GM18505 (cell line): ENCODE results near the gene ACY1.

Source experiments
- ATAC-seq: cut with Tn5 transposase; IDR thresholded peaks from one replicate; pipeline ENCODE4 v1.9.1; 2021; ENCODE audit not compliant: unreplicated experiment
- POLR2A ChIP-seq: IDR thresholded peaks from 4 replicates; pipeline ENCODE4 v1.6.1; 2011; ENCODE audit warnings: borderline replicate concordance; ENCODE audit not compliant: insufficient read depth, insufficient read length; ENCODE audit errors: extremely low read depth

Gene ACY1

DNA sequence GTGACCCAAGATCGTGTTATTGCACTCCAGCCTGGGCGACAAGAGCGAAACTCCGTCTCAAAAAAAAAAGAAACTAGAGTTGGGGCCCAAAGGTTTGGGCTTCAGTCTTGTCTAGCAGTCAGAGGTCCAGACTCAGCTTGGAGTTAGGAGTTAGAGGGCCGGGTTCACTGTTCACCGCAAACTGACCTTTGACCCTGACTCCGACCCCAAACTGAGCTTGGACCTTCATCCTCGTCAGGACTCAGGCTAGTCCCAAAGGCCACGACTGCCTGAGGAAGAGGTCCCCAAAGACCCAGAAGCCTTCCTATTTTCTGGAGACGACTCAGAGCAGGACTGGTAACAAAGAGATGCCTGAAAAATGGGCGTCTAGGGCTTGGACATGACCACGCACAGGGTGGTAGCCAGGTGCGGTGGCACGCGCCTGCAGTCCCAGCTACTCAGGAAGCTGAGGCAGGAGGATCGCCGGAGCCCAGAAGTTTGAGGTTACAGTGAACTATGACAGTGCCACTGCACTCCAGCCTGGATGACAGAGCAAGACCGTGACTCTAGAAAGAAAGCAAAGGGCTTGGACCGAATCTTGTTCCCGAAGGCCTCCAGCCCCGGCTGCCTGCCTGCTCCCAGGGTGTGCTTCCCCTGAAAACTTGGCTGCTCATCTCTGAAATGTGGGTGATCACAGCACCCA is 35.1 kb downstream of the ACY1 start:
- no peak for ATAC-seq

DNA sequence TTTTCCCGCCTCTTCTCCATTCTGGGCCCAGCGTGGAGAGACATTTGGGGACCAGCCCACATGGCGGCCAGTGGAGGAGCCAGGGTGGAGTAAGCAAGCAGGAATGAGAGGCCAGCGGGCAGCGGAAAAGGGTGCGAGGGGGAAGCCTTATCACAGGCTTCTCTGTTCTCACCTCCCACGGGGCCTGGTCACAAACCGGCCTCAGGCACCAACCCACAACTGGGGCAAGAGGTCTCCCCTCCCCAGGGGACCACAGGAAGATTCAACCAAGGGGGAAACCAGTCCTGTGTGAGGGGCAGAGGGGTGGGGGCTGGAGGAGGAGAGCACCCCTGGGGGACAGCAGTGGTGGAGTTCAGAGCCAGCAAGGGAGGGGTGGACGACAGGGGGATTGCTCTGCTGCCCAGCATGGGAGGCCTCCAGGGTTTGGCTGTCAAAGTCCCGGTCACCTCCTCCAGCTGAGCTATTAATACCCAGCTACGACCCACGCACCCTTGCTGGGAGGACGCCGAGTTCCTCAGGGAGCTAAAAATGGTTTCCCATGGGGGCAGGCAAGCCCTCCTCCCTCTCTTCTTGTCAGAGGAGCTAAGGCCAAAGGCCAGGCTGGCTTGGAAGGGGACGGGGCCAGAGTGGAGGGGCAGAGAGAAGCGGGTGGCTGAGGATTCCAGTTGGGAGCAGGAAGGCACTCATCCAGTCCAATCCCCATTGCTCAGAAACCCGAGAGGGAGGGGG is 36.2 kb downstream of the ACY1 start:
- no peak for TF ChIP-seq POLR2A
- ATAC-seq, result no peak

More for the DNA sequence above, 35.1 kb downstream of the ACY1 start:
- no peak for TF ChIP-seq POLR2A

DNA sequence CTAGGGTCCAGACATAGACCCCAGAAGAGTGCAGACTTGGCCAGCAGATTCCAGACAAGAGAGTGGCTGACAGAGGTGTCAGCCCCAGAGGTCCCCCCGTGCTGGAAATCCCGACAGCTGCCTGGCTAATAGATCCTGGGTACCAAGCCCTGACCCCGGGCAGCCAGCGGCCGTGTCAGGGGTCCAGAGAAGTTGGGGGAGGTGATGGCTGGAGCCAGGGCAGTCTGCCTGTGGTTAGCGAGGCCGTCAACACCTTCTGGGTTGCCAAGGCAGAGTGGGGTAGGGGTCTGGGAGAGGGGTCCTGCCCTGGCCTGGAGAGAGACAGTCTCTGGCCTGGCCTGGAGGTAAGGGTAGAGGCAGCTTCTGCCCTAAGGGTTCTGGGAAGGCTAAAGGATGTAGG is 37.5 kb downstream of the ACY1 start:
- no peak for ATAC-seq
- TF ChIP-seq POLR2A, result no peak

DNA sequence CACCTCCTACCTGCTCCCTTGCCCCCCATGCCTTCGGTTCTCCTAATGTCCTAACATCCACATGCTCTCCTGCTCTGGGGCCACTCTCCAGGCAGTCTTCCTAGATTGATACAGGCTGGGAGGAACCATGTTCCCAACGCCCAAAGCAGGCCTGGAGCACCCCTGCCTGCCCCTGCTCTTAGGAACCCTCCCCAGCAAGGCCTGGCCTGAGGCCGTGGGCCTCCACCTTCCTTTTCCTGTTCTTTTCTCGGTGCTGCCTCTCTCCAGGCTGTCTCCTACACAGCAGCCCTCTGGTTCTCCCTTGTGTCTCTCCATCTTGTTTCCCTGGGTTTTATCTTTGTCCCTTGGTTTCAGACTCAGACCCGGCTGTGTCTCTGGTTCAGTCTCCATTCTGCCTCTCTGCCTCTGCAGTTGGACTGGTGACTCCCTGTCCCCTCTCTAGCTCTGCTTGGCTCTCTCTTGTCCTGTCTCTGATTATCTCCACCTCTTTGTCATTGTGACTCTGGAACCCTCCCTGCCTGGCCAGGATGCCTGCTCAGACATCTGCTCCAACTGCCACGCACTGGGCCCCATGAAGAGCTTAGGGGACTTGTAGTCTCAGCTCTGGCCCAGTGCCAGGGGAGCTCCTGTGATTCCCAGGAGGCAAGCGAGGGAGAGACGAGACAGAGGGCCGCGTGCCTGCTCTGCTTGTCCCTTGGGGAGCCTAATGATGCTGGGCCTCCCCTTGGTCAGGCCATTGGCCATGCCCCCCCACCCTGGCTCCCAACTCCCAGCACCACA is 38.3 kb downstream of the ACY1 start:
- TF ChIP-seq POLR2A, result no peak
- ATAC-seq, result no peak

DNA sequence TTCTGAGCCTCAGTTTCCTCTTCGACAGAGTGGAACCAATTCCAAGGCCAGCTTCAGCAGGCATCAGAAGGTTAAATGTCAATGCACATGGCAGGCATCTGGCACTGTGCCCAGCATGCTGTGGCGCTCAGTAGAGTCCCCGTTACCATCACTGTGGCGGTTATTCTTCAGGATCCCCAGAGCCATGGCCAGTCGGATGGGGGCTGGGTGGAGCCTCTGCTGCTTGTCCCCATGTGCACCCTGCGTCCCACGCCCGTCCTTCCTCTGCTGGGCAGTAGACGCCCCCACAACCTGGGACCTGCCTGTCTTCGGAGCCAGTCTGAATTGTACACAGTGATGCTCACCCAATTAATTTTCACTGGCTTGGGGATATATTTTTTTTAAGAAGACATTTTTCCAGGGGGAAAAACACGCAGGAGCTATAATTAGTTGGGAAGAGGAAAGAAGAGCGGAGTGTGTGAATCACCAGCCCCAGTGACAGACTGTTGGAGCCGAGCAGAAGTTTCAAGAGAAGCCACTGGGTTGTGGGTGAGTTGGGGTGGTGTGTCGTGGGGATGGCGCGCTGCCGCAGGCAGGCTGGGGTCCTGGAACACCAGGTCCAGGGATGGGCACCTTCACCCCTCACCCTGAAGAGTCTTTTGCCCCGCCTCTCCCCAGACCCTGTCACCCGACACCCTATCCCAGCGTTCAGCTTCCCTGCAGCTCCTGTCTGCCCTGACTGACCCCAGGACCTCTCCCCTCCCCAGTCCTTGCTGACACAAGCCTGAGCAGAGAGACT is 39.2 kb downstream of the ACY1 start:
- no peak for ATAC-seq
- no peak for TF ChIP-seq POLR2A

DNA sequence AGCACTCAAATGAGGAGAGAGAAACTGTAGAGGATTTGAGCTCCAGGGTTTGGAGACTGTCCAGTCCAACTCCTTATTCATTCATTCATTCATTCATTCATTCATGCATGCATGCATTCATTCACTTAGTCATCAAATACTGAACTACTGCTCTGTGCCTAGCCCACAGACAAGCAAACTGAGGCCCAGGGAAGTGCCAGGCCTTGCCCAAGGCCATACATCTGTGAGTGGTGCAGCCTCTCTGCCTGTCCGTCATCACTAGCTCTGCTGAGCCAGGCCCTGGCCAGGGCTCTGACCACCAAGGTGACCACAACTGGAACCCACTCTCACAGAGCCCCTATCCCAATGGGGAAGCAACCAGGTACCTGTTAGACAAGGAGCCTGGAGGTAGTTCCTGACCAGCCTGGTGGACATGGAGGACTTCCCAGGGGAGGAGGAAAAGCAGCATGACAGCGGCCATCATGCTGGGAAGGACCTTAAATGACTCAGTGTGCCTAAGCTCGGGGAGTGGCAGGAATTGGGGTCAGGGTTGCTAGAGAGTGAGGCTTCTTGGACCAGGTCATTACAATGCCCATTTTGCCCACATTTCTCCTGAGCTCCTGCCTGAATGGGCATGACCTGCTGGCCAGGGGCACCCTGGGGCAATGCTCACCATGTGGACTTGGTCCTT is 39.9 kb downstream of the ACY1 start:
- no peak for TF ChIP-seq POLR2A
- no peak for ATAC-seq

DNA sequence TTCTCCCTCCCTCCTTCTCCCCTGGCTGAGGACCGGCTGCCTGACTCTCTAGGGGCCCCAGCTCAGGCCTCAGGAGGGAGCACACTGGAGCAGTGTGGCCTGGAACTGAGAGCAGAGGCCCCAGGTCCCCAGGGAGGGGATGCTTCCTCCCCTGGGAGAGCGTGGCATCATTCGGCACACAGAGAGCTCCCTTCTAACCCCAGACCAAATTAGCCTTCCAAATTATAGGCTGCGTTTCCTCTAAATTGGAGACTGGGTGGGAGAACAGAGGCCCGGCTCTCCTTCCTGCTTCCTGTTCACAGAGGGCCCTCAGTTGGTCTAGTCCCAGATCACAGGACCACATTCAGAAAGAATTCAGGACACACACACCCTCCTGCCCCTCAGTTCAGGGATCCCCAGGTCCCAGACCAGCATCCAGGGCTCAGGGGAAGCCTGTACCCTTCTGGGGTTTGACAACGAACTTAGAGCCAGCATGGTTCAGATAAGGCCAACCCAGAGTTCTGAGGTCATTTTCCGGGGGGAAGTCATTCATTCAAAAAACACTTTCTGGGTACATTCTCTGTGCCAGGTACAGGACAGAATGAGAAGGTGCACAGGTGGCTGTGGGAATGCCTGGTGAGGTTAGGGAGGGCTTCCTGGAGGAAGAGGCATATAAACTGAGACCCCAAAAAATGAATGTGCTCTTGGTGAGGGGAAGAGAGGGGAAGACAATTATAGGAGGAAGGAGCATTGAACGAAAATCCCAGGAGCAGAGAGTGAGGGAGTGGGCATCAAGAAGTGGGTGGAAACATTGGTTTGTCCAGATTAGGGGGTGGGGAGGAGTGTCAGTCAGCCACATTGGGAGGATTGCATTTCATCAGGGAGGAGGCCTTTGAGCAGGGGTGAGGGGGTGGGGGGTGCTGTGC is 40.8 kb downstream of the ACY1 start:
- no peak for TF ChIP-seq POLR2A
- ATAC-seq, result no peak

DNA sequence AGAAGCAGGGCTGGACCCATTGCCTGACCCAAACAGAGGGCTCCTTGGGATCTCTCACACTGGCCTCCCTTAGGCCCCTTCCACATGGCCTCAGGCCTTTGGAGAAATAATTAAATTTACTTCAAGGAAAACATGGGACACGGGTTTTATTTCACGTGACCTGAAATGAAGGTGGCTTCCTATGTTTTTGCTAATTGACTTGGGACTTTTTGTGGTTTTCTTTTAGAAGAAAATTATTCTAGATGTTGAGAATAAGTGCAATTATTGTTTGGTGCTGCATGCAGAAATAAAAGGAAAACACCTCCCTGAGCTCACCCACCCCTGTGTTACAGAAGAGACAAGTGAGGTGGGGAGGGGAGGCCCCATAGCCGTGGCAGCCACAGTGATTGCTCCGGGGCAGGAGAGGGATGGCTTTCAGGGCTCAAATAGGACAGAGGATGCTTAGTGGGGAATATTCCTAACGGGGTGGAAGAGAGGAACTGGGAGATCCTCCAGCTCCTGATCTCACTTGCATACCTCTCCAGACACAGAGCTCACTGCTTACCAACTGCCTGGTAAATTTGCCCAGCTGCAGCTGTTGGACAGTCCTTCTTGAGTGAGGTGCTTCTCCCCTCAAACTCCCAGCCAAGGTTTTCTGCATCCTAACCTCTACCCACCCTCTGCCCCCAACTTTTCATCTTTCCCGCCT is 41.6 kb downstream of the ACY1 start:
- TF ChIP-seq POLR2A, result no peak
- ATAC-seq, result no peak

DNA sequence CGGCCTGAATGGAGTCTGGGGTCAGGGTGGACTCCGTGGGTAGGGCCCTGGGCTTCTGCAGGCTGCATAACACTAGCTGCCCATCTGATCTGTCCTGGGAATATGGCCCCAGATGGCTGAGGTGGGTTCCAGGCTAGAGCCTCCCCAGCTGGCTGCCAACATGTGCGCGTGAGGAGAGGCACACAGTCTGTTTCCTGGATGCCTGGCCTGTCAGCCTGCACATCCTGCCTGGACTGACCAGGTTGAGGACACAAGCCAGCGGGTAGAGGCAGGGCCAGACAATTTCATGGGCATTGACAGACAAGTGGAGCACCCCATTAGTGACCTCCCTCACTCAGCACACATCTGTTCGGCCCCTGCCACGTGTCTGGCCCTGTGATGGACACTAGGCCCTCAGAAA is 42.1 kb downstream of the ACY1 start:
- no peak for TF ChIP-seq POLR2A
- ATAC-seq, result no peak

DNA sequence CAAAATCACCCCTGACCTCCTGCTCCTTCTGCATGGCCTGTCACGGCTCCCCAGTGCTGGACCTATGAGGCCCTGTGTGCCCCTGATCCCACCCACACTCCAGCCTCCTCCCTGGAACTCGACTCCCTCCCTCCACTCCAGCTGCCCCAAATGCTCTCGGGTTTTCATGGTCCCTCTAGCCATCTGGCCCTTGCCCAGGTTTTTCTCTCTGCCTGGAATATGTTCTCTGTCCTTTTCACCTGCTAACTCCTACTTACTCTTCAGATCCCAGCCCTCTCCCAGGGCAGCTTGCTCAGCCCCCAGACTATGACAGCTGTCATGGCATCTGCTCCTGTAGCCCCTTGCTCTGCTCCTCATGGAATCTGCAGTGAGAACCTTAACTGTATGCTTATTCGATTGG is 42.7 kb downstream of the ACY1 start:
- no peak for ATAC-seq

DNA sequence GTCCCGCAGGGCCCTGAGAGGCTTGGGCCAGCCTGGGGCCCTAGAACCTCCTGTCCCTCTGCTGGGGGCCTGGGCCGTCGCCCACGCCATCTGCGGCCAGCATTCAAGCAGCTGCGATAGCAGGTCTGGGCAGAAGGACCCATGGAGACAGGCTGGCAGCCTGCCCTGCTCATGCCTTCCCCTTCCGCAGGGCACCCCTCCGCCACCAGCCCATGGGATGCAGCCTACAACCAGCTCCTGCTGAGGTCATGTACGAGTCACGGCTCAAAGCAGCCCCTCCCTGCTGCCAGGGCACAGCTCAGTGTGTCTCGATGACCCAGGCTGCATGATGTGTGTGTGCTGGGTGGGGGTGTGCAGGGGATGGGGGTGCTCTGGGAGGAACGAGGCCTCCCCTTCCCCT is 45.2 kb downstream of the ACY1 start:
- ATAC-seq, result no peak
- no peak for TF ChIP-seq POLR2A

More for the DNA sequence above, 42.7 kb downstream of the ACY1 start:
- TF ChIP-seq POLR2A, result no peak

DNA sequence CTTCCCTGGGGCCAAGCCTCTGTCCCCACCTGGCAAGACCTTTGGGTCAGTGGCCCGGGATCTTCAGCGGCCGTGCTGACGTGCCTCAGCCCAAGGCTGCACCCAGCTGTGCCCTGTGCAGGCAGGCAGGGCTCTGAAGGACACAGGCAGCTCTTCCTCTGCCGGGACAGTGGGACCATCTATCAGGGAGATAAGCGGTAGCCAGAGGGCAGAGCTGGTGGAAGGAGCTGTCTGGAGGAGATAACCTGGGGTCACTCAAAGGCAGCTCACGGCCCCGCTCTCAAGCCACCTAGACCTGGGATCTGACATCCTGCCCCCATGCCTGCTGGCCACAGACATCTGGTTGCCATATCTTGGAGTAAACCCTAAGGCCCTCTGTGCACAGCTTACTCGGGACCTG is 45.7 kb downstream of the ACY1 start:
- no peak for TF ChIP-seq POLR2A
- ATAC-seq, result no peak

DNA sequence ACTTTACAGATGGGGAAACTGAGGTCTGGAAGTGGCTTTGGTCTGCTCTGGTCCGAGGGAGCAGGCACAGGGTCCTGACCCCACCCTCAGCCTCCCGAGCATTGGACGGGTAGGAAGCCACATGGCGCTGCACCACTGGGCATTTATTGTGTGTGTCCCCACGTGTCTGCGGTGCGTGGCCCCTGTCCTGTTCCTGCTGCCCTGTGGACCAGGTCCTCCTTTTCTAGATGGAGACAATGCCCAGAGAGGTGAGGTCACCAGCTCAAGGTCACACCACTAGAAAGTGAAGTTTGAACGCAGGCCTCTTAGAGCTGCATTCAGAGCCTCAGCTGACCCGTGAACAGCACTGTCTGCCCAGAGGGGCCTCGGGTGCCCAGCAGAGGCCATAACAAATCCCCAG is 46.2 kb downstream of the ACY1 start:
- ATAC-seq, result no peak

More for the DNA sequence above, 46.2 kb downstream of the ACY1 start:
- TF ChIP-seq POLR2A, result no peak
